ENCODE results near the gene CDYL2.
A peak's percentile ranks its signal among the peaks of the same experiment; 100 is the strongest.
"Not testable (repeated sequence)": the region's sequence is repeated elsewhere in the genome, so short reads cannot be mapped to it uniquely, and the experiment has no call there.

CDYL2 gene

DNA sequence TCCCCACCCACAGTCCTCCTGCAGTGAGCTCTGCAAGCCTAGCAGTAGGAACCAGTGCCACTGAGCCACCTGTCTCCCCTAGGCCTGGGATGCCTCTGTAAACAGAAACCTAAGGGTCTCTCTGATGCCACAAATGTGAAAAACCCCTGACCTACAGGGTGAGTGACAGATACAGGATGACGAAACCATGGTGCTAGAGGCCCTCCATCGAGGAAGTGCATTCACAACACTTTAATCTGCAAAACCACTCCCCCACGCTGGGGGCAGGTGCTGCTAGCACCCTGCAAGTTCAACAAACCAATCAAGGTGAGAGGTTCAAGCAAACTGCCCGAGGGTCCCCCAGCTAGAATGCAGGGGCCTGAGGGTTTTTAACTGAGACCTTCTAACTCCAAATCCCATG lies 59.5 kb downstream of the CDYL2 start:
- ATAC-seq (peak; percentile 53), DNase-seq (peak; percentile 12)

DNA sequence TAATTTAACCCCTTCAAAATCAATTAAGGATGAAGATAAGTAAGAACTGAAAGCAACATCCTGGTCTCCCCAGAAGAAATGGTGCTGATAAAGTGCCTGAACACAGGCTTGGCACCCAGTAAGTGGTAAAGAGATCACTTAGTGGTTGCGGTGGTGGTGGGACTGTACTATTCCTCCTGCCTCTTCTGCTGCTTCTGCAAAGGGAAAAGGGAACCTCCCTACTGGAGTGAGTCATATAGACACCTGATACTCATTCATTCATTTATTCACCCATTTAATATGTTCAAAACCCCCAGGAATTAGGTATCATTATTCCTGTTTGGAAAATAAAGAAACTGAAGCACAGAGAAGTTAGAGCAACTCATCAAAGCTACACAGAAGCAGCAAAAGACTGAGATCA lies 60.6 kb downstream of the CDYL2 start:
- DNase-seq (no peak), ATAC-seq (peak; percentile 30)

DNA sequence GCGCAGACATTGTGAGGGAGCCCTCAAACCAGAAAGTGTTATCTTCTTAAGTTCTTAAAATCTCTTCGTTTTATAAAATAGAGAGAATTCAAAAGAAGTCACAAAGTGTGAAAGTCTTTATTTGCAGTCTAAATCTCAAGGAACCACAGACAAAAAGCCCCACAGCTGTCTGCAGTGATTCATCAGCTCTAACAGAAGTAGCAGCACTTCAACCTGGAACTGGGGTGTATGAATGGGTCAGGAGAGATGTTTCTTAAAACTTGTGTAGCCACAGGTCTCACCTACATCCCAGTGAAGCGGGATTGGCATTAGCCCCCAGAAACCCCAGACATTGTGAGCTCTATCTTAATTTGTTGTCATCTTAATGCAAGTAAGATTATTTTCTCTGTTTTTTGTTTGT lies 61.1 kb downstream of the CDYL2 start:
- ATAC-seq, result peak; percentile 40

DNA sequence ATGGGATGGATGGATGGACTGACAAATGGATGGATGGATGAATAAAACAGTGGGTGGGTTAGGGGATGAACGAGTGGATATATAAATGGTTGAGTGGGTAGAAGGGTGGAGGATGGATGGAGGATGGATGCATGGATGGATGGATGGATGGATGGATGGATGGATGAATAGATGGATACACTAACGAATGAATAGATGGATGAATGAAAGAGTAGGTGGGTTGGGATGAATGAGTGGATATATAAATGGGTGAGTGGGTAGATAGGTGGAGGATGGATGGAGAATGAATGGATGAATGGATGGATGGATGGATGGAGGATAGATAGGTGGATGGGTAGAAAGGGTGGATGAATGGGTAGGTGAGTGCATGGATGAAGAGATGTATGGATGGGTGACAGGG lies 62.1 kb downstream of the CDYL2 start:
- no peak for ATAC-seq
- no peak for DNase-seq

More for the DNA sequence above, 61.1 kb downstream of the CDYL2 start:
- no peak for DNase-seq

DNA sequence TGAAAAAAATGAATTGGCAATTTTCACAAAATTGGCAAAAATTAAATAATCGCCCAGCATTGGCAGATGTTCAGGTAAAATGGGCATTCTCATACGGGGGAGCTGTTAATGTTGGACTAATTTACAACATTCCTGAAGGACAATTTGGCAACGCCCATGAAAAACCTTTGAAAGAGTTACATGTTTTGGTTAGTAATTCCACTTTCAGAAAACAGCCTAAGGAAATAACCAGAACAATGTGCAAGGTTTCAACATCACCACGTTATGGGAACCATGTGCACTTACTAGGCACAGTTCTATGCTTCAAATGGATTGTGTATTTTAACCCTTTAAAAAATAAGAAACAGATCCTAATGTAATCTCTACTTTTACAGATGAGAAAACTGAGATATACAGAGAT lies 62.7 kb downstream of the CDYL2 start:
- DNase-seq (no peak), ATAC-seq (no peak)

DNA sequence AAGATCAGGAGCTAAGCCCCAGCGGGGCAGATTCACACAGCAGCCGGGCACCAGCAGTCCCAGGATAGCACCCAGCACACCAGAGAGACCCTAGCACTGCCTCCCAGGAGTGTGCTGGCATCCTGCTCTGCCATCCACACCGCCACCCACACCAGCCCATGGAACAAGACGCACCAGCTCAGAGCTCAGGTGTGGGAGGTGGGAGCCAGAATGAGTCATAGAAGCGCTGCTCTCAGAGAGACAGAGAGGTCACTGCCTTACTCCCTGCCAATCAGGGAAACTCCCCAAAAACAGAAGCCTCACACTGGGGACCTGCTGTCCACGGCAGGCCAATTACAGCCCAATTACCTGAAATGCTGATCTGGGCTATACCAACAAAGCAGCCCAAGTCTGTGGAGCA lies 64.9 kb downstream of the CDYL2 start:
- ATAC-seq (peak; percentile 90), DNase-seq (peak; percentile 27)

GRCh38 chr16:80738521-80738920 lies 65.9 kb downstream of the CDYL2 start:
- ATAC-seq (no peak), DNase-seq (no peak)

GRCh38 chr16:80735846-80736245 lies 68.6 kb downstream of the CDYL2 start:
- no peak for DNase-seq
- ATAC-seq, result no peak

GRCh38 chr16:80733407-80733806 lies 71.0 kb downstream of the CDYL2 start:
- no peak for ATAC-seq

DNA sequence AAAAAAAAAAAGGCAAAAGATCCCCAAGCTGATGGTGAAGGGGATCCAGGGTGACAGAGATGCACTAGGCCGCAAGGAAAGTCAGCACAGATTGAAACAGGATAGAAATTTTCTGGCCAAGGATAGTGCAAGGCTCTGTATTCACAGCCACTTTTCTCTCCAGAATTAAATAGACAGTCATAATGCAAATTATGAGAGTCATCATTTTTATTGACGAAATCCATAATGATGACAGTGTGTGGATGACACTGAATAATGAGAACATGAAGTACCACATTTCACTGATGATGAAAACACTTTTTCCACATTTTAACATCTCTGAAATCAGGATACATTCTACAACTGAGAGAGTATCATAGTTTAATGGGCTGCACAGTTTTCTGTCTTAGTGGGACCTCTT lies 72.5 kb downstream of the CDYL2 start:
- DNase-seq, result no peak
- ATAC-seq, result no peak

More at GRCh38 chr16:80733407-80733806, 71.0 kb downstream of the CDYL2 start:
- no peak for DNase-seq

DNA sequence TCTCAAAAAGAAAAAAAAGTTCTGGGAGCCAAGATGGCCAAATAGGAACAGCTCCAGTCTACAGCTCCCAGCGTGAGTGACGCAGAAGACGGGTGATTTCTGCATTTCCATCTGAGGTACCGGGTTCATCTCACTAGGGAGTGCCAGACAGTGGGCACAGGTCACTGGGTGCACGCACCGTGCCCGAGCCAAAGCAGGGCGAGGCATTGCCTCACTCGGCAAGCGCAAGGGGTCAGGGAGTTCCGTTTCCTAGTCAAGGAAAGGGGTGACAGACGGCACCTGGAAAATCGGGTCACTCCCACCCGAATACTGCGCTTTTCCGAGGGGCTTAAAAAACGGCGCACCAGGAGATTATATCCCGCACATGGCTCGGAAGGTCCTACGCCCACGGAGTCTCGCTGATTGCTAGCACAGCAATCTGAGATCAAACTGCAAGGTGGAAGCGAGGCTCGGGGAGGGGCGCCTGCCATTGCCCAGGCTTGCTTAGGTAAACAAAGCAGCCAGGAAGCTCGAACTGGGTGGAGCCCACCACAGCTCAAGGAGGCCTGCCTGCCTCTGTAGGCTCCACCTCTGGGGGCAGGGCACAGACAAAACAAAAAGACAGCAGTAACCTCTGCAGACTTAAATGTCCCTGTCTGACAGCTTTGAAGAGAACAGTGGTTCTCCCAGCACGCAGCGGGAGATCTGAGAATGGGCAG lies 77.2 kb downstream of the CDYL2 start:
- not testable (repeated sequence) for ATAC-seq, DNase-seq

DNA sequence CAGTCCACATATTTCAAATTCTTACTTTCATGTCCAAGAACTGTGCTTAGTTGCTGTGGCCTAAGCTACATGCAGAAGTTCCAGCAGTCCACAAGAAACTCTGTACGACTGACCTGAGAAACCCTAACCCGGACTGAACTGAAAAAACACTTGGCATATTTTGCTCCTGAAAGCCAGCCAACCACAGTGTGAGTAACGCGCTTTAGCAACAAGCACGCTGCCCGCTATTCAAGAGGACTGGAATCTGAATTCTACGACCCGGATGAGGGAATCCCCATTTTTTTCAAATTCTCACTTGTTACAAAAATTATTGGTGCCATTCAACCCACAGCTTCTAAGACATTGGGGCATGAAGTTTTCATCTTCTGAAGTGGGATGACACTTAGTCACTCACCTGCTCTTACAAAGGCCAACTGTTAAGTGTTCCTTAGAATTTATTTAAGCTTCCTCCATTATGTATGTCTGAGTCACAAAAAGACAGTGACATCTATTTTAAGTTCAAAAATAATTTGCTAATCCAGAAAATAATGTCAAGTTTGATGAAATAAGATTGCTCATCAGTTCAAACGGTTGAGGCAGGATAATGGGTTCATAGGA lies 78.7 kb downstream of the CDYL2 start:
- DNase-seq (no peak), ATAC-seq (peak; percentile 46)

DNA sequence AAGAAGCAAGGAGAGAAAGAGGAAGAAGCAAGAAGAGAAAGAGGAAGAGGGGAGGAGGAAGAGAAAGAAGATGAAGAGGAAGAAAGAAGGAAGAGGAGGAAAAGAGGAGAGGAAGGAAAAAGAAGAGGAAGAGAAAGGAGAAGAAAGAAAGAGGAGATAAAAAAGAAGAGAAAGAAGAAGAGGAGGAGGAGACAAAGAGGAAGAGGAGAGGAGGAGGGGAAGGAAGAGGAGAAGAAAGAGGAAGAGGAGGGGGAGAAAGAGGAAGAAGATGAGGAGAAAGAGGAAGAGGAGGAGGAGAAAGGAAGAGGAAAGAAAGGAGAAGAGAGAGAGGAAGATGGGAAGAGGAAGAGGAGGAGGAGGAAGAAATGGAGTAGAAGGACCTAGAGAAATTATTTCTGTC lies 80.4 kb downstream of the CDYL2 start:
- DNase-seq (no peak), ATAC-seq (no peak)

DNA sequence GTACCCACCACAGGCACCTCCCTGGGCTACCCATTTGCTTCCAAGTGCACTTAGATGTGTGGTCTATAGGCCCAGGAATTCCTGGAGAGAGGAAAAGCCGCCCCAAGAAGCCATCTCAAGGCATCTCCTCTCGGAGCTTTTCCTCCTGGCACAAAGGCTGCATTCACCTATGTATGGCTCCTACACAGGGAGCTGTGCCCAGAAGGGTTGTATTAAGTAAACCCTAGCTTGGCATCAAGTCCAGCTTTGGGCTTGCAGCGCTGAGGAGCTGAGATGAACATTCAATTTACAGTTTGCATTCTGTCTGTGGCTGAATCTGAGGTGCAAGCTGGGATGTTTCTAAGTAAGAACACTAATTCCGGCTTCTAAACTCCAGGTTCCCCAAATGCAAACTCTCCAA lies 81.3 kb downstream of the CDYL2 start:
- DNase-seq (no peak), ATAC-seq (no peak)

- no peak for ATAC-seq
- DNase-seq, result no peak
These were observed 83.5 kb downstream of the CDYL2 start for GRCh38 chr16:80720804-80721371.

DNA sequence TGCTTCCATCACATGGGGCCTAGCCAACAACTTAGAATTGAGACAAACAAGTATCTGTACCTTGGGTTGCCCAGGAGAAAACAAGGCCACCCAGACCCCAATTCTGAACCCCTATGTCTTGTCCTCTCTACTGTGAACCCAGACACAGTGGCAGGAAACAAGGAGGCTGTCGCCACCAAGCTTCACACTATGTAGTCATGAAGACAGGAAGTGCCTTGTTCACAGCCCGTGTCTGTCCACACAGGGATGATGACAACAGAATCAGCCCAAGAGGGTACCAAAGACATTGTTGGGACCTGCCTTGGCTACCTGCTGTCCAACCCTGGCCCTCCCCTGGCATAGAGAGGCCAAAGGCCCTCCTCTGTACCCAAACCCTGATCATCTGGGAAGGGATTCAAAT lies 84.8 kb downstream of the CDYL2 start:
- ATAC-seq (no peak), DNase-seq (no peak)

- no peak for ATAC-seq
- no peak for DNase-seq
These were observed 85.7 kb downstream of the CDYL2 start for GRCh38 chr16:80718480-80719220.

DNA sequence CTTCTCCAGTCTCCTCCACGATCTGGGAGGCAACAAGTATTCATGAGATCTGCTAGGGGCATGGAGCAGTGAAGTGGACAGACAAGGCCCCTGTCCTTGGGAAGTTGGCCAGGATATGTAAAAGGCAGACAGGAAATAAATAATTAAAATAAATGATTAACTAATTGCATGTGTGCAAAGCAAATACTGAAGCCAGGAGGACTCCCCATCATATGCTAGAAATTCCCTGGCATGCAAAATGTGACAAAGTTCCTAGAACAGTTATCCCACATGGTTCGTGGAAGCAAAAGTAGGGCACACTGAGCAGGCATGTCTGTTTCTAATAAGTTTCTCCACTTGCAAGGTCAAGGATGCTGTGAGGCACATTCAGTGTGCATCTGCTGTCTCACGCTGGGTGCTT lies 86.8 kb downstream of the CDYL2 start:
- ATAC-seq, result no peak

GRCh38 chr16:80716564-80717139 lies 87.7 kb downstream of the CDYL2 start:
- DNase-seq (no peak), ATAC-seq (no peak)

More for the DNA sequence above, 86.8 kb downstream of the CDYL2 start:
- DNase-seq, result no peak

DNA sequence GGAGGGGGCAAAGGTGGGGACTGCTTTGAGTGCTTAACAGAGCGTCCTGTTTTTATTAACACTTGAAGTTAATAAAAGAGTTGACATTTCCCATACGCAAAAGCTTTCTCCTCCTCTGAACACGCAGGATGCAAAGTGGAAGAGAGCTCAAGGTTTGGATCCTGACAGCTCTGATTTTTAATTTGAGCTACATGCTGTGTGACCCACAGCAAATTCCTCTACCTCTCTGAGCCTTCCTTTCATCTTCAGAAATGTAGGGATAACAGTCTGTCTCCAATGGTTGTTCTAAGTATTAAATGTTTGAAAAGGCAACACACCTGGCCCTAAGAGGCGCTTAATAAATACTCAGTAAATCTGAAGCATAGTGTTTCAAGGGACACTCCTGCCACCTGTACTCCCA lies 93.0 kb downstream of the CDYL2 start:
- DNase-seq, result no peak
- ATAC-seq, result no peak

- ATAC-seq, result no peak
- DNase-seq, result no peak
These were observed 93.5 kb downstream of the CDYL2 start for GRCh38 chr16:80710918-80711317.

- no peak for DNase-seq
- ATAC-seq, result no peak
These were observed 95.6 kb downstream of the CDYL2 start for GRCh38 chr16:80708823-80709222.

DNA sequence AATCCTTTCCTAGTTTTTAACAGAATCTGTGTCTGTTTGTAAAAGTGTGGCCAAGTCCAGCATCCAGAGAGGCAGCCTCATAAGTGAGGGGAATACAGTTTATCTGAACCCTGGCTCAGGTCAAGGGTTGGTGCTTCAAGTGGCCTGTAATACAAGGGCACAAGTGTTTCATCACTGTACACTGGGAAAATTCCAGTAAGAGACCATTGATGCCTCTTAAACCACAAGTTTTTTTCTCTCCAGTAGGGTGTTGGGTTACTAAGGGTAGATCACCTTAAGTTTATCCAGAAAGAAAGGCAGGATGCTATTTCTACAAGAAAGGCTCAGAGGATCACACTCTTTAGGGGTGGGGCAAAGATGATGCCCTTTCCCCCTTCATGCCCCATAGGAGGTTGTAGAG lies 96.7 kb downstream of the CDYL2 start:
- no peak for ATAC-seq
- DNase-seq, result no peak
